HG02610 (cell line): ENCODE data around the gene BMX.

Experiments used
- ATAC-seq: cut with Tn5 transposase; IDR thresholded peaks from one replicate; pipeline ENCODE4 v1.9.1; 2021; ENCODE audit warnings: mild to moderate bottlenecking, moderate library complexity; ENCODE audit not compliant: unreplicated experiment

Gene BMX

GRCh38 chrX:15505101-15505500 lies 4.5 kb downstream of the BMX start:
- no peak for ATAC-seq

- ATAC-seq: no peak
These were observed 6.4 kb downstream of the BMX start for GRCh38 chrX:15507005-15507404.

DNA sequence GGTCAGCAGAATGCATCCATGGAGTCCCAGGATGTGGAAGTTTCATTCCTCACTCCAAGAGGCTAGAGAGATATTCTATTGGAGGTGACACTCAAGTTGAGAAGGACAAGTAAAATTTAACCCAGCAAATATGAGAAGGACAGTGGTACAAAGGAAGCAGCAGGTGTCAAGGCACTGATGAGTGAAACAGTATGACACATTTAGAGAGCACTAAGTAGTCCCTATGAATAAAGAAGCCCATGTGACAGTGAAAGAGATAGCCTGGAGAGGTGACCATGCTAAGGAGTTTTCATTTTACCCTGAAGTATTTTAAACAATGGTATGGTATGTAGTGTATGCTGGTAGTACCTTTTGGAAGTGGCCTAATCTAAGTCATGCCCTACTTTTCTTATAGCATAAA lies 9.2 kb downstream of the BMX start:
- ATAC-seq: no peak

DNA sequence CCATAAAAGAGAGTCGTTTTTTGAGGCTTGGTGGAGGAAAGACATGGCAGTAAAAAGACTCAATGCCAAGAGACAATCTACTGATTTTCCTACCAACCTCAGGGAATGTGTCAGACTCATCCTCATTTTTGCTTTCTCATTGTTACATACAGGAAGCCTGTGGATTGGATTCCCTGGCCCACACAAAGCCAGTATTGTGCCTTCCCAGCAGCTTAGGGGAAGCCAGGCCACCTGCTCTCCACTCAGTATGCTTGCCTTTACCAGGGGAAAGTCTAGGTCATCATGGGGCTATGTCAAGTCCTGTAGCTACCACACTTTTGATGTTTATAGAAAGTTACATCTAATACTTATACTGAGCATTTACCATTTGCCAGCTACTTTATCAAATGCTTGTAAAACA lies 11.0 kb downstream of the BMX start:
- ATAC-seq: no peak

DNA sequence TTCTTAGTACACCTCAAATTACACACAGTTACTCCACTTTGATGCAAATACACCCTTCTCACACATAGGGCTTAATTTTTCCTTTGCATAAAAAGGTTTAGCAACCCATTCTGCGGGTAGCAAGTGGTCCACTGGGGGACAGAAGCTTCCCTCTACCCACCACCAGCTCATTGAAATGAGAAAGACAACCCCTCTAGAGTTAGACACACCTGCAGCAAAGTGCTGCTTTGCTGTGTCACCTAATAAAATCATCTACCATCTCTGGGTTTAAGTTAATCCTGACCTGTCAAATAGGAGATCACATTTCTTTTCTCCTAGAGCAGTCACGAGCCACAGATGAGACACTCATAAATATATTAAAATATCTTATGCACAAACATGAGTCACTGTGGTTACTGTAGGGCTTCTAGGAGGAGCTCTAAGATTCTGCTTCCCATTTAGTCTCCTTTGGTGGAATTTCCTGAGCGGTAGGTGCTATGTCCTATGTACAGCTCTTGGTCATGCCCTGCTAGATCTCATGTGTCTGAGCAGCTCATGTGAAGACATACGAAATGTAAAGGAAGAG lies 11.9 kb downstream of the BMX start:
- no peak for ATAC-seq

DNA sequence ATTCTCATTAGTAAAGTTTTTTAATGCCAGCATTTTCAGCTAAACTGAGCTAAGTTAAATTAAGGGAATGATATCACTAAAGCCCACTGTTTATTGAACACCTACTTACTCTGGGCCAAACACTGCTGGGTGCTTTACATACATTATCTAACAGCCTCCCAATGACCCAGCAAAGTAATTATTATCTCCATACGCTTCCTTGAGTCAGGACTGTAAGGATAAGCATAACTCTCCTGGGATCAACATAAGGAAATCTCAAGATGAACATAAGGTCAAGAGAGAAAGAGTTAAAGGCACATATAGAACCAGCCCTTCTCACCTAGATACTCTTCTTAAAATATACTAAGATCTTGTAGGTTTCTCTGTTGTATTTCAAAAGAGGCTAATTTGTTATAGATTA lies 13.7 kb downstream of the BMX start:
- ATAC-seq: no peak

DNA sequence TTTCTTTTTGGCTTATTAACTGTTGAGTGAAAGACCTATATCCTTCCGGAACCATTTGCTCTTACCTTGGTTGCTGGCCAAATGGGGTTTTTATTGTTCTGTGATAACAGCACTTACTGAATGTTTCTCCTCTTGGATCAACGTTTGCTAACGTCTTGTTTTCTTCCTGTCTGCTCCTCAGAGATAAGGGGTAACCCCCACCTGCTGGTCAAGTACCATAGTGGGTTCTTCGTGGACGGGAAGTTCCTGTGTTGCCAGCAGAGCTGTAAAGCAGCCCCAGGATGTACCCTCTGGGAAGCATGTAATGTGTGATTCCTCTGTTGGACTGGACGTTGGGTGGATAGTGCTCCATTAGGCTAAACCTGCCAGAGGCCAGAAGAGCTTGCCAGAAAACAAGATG lies 15.3 kb downstream of the BMX start:
- ATAC-seq: no peak

- ATAC-seq: no peak
These were observed 21.9 kb downstream of the BMX start for GRCh38 chrX:15522464-15522863.

DNA sequence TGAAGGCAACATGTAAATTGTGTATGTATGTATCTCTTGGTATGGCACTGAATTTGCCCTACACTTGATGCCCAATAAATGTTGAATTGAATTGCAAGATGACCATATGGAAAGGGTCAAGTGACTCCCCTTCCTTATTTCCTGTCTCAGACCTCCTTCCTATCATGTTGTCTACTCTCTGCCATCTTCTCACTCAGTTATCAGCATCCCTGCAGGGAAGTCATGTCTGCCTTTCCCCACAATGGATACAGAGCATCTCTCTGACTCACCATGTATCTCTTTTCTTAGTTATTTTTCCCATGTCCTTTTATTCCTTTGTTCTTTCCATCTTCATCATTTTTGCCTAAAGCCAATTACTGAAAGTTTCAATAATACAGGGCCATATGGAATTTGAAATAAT lies 22.5 kb downstream of the BMX start:
- ATAC-seq: no peak

GRCh38 chrX:15524417-15524816 lies 23.8 kb downstream of the BMX start:
- ATAC-seq: no peak

GRCh38 chrX:15525664-15526416 lies 25.2 kb downstream of the BMX start:
- ATAC-seq: no peak

DNA sequence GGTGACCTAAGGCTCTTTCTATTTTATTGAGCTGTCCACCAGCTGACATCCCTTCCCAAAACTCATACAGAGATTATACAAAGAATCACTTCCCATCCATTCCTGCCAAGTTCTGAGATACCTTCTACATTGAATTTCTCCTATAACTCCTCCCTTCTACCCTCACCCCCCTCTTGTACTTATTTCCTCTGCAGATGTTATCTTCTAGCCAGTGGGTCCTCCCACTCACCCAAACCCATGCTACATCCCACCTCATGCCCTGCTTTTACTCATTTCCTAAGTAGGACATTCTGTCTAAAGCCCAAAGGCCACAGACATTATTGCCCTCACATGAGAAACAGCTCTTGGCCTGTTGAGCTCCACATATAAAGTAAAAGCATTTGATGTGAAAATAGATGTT lies 28.6 kb downstream of the BMX start:
- no peak for ATAC-seq

GRCh38 chrX:15530318-15530717 lies 29.7 kb downstream of the BMX start:
- ATAC-seq: no peak

- no peak for ATAC-seq
These were observed 46.1 kb downstream of the BMX start for GRCh38 chrX:15546745-15547144.

DNA sequence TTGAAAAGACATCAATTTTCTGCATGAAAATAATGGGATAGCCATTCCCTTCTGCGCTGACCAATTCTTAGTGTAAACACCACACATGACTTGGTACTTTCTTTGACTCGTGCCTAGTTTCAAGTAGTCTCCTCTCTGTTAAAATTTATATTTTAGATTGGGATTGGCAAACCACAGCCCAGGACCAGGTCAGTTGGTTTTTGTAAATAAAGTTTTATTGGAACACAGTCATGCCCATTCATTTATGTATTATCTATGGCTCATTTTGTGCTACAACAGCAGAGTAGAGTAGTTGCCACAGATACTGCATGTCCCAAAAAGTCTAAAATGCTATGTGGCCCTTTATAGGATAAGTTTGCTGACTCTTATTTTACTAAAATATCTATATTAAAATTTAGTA lies 46.7 kb downstream of the BMX start:
- ATAC-seq: no peak

DNA sequence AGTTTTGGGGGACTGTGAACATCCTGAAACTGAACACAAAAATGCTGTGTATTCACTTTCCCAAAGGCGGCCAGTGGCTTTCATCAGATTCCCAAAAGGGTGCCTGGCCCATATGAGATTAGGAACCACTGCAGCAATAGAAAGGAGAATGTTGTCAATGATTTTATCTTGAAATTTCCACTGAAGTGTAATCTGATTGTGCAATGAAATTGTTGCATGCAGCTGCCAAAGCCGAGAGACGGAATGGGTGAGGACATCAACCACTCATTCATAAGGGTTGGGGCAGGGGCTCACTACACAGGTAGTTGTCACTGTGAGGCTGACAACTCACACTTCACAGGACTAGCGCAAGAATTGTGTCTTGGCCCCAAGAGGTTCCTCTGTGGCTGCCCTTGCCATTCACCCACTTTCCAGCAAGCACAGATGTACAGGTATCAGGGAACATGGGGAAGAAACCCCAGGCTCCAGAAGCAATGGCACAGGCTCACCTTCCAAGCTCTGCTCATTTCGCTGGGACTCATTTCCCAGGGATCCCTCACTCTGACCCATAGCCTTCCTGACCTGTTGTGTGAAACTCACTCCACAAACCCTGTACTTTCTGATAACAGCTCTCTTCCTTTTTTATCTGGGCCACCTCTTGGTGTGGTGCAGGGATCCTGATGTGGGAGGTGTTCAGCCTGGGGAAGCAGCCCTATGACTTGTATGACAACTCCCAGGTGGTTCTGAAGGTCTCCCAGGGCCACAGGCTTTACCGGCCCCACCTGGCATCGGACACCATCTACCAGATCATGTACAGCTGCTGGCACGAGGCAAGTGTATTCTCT lies 48.8 kb downstream of the BMX start:
- no peak for ATAC-seq

DNA sequence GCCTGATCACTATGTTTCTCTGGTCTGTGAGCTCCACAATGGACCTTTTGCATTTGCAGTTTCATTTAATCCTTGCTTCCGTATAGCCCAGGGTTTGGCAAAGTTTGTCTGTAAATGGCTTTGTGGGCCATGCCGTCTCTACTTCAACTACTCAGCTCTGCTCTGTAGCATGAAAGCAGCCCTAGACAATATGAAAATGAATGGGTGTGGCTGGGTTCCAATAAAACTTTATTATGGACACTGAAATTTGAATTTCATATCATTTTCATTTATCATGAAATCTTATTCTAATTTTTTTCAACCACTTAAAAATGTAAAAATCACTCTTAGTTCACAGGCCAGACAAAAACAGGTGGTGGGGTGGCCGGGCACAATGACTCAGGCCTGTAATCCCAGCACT lies 58.6 kb downstream of the BMX start:
- no peak for ATAC-seq

GRCh38 chrX:15560924-15561323 lies 60.3 kb downstream of the BMX start:
- ATAC-seq: no peak

GRCh38 chrX:15563056-15563455 lies 62.4 kb downstream of the BMX start:
- no peak for ATAC-seq

- no peak for ATAC-seq
These were observed 64.5 kb downstream of the BMX start for GRCh38 chrX:15564981-15565579.

DNA sequence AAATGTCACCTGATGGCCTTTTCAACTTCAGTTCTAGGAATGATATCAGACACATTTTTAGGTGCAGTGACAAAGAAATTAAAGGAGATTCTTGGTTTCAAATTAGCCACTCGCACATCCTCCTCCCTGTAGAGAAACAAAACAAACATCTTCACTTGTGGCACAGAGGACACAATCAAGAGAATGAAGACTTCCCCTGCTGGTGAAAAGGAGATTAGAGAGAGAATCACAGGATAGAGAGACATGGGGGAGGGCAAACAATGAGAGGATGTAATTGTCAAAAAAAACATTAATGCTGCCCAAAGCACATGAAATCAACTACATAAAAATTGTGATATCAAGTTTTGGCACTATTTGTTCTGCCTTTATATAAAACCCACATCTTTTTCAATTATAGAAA lies 65.6 kb downstream of the BMX start:
- ATAC-seq: no peak

DNA sequence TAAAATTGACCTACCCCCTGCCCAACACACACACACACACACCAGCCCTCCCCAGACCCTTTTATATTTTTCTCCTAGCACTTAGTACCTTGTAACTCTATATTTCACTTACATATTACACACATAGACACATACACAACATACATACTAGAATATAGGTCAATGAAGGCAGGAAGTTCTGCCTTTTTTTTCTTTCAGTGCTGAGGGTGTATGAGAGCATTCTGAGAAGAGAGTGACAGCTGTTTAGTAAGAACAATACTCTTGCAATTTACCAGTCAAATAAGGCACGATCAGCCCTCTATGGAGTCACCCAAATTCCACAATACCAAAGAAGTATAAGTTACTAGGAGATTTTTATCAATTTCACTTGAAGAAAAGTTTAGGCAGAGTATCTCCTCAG lies 66.7 kb downstream of the BMX start:
- no peak for ATAC-seq
